ENCODE results near the gene DNAJC25. TPM values are rescaled to one million over a fixed set of nuclear protein-coding genes. Genes with fewer than 3 reads are reported as not detected.

DNAJC25 gene
- total and polyA plus RNA-seq, 2 experiments from 2014 or later, result 8.4 to 8.9 TPM

DNA sequence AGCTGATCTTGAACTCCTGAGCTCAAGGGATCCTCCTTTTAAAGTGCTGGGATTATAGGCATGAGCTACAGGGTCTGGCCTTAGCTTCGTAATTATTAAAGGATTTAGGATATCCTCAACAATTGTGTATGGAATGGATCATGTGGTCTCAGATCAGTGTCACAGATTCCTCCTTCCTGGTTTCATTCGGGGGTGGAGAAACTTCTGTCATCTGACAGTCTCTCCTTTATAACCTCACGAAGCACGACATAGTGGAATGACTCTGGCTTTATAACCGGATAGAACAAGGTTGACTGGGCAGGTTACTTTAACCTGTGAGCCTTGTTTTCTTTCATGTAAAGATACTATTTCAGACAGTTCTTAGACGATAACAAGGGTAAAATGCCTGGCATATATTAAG lies 25.9 kb downstream of the DNAJC25 start:
- no peak for TF ChIP-seq ZNF114 (CRISPR knock-in tag; IDR thresholded peaks at IDR 0.05)
- TF ChIP-seq, protein P1, sequence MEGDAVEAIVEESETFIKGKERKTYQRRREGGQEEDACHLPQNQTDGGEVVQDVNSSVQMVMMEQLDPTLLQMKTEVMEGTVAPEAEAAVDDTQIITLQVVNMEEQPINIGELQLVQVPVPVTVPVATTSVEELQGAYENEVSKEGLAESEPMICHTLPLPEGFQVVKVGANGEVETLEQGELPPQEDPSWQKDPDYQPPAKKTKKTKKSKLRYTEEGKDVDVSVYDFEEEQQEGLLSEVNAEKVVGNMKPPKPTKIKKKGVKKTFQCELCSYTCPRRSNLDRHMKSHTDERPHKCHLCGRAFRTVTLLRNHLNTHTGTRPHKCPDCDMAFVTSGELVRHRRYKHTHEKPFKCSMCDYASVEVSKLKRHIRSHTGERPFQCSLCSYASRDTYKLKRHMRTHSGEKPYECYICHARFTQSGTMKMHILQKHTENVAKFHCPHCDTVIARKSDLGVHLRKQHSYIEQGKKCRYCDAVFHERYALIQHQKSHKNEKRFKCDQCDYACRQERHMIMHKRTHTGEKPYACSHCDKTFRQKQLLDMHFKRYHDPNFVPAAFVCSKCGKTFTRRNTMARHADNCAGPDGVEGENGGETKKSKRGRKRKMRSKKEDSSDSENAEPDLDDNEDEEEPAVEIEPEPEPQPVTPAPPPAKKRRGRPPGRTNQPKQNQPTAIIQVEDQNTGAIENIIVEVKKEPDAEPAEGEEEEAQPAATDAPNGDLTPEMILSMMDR (conservative IDR thresholded peaks at IDR 0.05; ENCODE audit: low read depth in 2 of 2), result no peak
- TF ChIP-seq, protein P2, sequence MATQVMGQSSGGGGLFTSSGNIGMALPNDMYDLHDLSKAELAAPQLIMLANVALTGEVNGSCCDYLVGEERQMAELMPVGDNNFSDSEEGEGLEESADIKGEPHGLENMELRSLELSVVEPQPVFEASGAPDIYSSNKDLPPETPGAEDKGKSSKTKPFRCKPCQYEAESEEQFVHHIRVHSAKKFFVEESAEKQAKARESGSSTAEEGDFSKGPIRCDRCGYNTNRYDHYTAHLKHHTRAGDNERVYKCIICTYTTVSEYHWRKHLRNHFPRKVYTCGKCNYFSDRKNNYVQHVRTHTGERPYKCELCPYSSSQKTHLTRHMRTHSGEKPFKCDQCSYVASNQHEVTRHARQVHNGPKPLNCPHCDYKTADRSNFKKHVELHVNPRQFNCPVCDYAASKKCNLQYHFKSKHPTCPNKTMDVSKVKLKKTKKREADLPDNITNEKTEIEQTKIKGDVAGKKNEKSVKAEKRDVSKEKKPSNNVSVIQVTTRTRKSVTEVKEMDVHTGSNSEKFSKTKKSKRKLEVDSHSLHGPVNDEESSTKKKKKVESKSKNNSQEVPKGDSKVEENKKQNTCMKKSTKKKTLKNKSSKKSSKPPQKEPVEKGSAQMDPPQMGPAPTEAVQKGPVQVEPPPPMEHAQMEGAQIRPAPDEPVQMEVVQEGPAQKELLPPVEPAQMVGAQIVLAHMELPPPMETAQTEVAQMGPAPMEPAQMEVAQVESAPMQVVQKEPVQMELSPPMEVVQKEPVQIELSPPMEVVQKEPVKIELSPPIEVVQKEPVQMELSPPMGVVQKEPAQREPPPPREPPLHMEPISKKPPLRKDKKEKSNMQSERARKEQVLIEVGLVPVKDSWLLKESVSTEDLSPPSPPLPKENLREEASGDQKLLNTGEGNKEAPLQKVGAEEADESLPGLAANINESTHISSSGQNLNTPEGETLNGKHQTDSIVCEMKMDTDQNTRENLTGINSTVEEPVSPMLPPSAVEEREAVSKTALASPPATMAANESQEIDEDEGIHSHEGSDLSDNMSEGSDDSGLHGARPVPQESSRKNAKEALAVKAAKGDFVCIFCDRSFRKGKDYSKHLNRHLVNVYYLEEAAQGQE (IDR thresholded peaks at IDR 0.05; ENCODE audit: unreplicated experiment), result no peak
- TF ChIP-seq, protein P3, sequence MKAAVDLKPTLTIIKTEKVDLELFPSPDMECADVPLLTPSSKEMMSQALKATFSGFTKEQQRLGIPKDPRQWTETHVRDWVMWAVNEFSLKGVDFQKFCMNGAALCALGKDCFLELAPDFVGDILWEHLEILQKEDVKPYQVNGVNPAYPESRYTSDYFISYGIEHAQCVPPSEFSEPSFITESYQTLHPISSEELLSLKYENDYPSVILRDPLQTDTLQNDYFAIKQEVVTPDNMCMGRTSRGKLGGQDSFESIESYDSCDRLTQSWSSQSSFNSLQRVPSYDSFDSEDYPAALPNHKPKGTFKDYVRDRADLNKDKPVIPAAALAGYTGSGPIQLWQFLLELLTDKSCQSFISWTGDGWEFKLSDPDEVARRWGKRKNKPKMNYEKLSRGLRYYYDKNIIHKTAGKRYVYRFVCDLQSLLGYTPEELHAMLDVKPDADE (IDR thresholded peaks at IDR 0.05), result no peak
- no peak for TF ChIP-seq NANOG (IDR thresholded peaks at IDR 0.05; ENCODE audit: borderline replicate concordance)
- no peak for TF ChIP-seq STAT1 (IDR thresholded peaks at IDR 0.05; ENCODE audit: unreplicated experiment)
- TF ChIP-seq, protein P4, sequence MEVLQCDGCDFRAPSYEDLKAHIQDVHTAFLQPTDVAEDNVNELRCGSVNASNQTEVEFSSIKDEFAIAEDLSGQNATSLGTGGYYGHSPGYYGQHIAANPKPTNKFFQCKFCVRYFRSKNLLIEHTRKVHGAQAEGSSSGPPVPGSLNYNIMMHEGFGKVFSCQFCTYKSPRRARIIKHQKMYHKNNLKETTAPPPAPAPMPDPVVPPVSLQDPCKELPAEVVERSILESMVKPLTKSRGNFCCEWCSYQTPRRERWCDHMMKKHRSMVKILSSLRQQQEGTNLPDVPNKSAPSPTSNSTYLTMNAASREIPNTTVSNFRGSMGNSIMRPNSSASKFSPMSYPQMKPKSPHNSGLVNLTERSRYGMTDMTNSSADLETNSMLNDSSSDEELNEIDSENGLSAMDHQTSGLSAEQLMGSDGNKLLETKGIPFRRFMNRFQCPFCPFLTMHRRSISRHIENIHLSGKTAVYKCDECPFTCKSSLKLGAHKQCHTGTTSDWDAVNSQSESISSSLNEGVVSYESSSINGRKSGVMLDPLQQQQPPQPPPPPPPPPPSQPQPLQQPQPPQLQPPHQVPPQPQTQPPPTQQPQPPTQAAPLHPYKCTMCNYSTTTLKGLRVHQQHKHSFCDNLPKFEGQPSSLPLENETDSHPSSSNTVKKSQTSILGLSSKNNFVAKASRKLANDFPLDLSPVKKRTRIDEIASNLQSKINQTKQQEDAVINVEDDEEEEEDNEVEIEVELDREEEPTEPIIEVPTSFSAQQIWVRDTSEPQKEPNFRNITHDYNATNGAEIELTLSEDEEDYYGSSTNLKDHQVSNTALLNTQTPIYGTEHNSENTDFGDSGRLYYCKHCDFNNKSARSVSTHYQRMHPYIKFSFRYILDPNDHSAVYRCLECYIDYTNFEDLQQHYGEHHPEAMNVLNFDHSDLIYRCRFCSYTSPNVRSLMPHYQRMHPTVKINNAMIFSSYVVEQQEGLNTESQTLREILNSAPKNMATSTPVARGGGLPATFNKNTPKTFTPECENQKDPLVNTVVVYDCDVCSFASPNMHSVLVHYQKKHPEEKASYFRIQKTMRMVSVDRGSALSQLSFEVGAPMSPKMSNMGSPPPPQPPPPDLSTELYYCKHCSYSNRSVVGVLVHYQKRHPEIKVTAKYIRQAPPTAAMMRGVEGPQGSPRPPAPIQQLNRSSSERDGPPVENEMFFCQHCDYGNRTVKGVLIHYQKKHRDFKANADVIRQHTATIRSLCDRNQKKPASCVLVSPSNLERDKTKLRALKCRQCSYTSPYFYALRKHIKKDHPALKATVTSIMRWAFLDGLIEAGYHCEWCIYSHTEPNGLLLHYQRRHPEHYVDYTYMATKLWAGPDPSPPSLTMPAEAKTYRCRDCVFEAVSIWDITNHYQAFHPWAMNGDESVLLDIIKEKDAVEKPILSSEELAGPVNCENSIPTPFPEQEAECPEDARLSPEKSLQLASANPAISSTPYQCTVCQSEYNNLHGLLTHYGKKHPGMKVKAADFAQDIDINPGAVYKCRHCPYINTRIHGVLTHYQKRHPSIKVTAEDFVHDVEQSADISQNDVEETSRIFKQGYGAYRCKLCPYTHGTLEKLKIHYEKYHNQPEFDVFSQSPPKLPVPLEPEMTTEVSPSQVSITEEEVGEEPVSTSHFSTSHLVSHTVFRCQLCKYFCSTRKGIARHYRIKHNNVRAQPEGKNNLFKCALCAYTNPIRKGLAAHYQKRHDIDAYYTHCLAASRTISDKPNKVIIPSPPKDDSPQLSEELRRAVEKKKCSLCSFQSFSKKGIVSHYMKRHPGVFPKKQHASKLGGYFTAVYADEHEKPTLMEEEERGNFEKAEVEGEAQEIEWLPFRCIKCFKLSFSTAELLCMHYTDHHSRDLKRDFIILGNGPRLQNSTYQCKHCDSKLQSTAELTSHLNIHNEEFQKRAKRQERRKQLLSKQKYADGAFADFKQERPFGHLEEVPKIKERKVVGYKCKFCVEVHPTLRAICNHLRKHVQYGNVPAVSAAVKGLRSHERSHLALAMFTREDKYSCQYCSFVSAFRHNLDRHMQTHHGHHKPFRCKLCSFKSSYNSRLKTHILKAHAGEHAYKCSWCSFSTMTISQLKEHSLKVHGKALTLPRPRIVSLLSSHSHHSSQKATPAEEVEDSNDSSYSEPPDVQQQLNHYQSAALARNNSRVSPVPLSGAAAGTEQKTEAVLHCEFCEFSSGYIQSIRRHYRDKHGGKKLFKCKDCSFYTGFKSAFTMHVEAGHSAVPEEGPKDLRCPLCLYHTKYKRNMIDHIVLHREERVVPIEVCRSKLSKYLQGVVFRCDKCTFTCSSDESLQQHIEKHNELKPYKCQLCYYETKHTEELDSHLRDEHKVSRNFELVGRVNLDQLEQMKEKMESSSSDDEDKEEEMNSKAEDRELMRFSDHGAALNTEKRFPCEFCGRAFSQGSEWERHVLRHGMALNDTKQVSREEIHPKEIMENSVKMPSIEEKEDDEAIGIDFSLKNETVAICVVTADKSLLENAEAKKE (CRISPR knock-in tag; IDR thresholded peaks at IDR 0.05), result no peak
- no peak for TF ChIP-seq JUNB (IDR thresholded peaks at IDR 0.05; ENCODE audit: unreplicated experiment)
- no peak for TF ChIP-seq POLR2AphosphoS5 (IDR thresholded peaks at IDR 0.05; ENCODE audit: low read depth)
- no peak for TF ChIP-seq ZNF331 (CRISPR knock-in tag; IDR thresholded peaks at IDR 0.05; ENCODE audit: low read depth)
- TF ChIP-seq CREB1 (CRISPR knock-in tag; IDR thresholded peaks at IDR 0.05; ENCODE audit: low read depth), result no peak
- no peak for TF ChIP-seq EZH2phosphoT487 (IDR thresholded peaks at IDR 0.05; ENCODE audit: unreplicated experiment)
- no peak for TF ChIP-seq EZH2 (IDR thresholded peaks at IDR 0.05; ENCODE audit: low read depth, unreplicated experiment)
- no peaks in the 10 kb centered on the region for H3K9me2 ChIP-seq (ENCODE audit: insufficient read depth)
- peaks cover 8% of the 10 kb centered on the region for H3K36me3 ChIP-seq (ENCODE audit: insufficient read depth)
- H4K20me1 ChIP-seq (replicated peaks; ENCODE audit: insufficient read depth), result no peaks in the 10 kb centered on the region
- no peak overlapping the region for H2AFZ ChIP-seq
- no peaks in the 10 kb centered on the region for H3F3A ChIP-seq (replicated peaks; ENCODE audit: low read depth)
- Mint-ChIP-seq H3K27ac (peak overlapping the region; percentile 71), H3K4me3 (no peak overlapping the region), H3K9me3 (no peaks in the 10 kb centered on the region), H3K36me3 (ENCODE audit: low read depth) (peaks cover 10% of the 10 kb centered on the region; the same call in 2 of the 3 replicates), H3K27me3 (ENCODE audit: insufficient read depth, low read depth, poor library complexity) (peaks cover 12% of the 10 kb centered on the region), H3K4me1 (peaks cover 6% of the 10 kb centered on the region; the same call in 2 of the 3 replicates)
- no peaks in the 10 kb centered on the region for H3K4me1 ChIP-seq (ENCODE audit: insufficient read depth)
- H3K27me3 ChIP-seq (ENCODE audit: insufficient read depth), result peaks cover 18% of the 10 kb centered on the region
- no peak overlapping the region for H3K4me2 ChIP-seq
- DNase-seq (ENCODE audit: low spot score), result peak; percentile 57
- H3K27ac ChIP-seq (ENCODE audit: low read depth), result no peak overlapping the region
- H3K4me3 ChIP-seq, result no peak overlapping the region
- 0 out of 2 replicates have a peak, but pooled peaks cover under 1% of the 10 kb centered on the region for H3K79me2 ChIP-seq (replicated peaks; ENCODE audit: insufficient read depth)
- ATAC-seq, result peak; percentile 13

Data from GM23338 (cell line).